Stimulated activated memory B cell treated with anti-CD40 and anti-IgM and Interleukin-4, amounts not matched to agents 10 μg/mL and 1 μg/mL and 100 μg/mL, for 72 hours (primary cell): ENCODE results near the gene FOXO3.
A peak's percentile ranks its signal among the peaks of the same experiment; 100 is the strongest.
"Not testable (repeated sequence)": the region's sequence is repeated elsewhere in the genome, so short reads cannot be mapped to it uniquely, and the experiment has no call there.

ENCODE experiments used
- ATAC-seq: fragments of 150-1000 bp; cut with Tn5 transposase; 2 replicates; pipeline ENCODE4 v1.10.0; 2021
- H3K27ac Mint-ChIP-seq: one replicate; pipeline ENCODE4 v1.8.0; 2022; ENCODE audit warnings: mild to moderate bottlenecking, mixed read lengths
- H3K27me3 Mint-ChIP-seq: one replicate; pipeline ENCODE4 v1.8.0; 2022; ENCODE audit warnings: mixed read lengths
- H3K36me3 Mint-ChIP-seq: one replicate; pipeline ENCODE4 v1.8.0; 2022; ENCODE audit warnings: mixed read lengths
- H3K4me1 Mint-ChIP-seq: one replicate; pipeline ENCODE4 v1.8.0; 2022; ENCODE audit warnings: mixed read lengths
- H3K4me3 Mint-ChIP-seq: one replicate; pipeline ENCODE4 v1.8.0; 2022; ENCODE audit warnings: mild to moderate bottlenecking, moderate library complexity, mixed read lengths
- H3K9me3 Mint-ChIP-seq: one replicate; pipeline ENCODE4 v1.8.0; 2022; ENCODE audit warnings: mixed read lengths

Gene FOXO3

GRCh38 chr6:108560463-108561308 is at the start of gene FOXO3:
Gene FOXO3, plus strand, starts transcription at chr6:108560917. Its CDS starts 292 bp downstream, at chr6:108561209.
- peaks cover 3% of the 10 kb centered on the region for H3K9me3 Mint-ChIP-seq
- H3K4me1 Mint-ChIP-seq, result peaks cover 48% of the 10 kb centered on the region
- H3K4me3 Mint-ChIP-seq, result peak within 1 kb of the TSS; percentile 89
- peaks cover 19% of the 10 kb centered on the region for H3K36me3 Mint-ChIP-seq
- peak; percentile 16 for ATAC-seq
- no peaks in the 10 kb centered on the region for H3K27me3 Mint-ChIP-seq
- H3K27ac Mint-ChIP-seq, result peak within 1 kb of the TSS; percentile 95

GRCh38 chr6:108518714-108519576 is 41.8 kb upstream of the FOXO3 start:
- peaks cover 1% of the 10 kb centered on the region for H3K36me3 Mint-ChIP-seq
- H3K27me3 Mint-ChIP-seq, result no peaks in the 10 kb centered on the region
- no peak for ATAC-seq
- H3K27ac Mint-ChIP-seq, result no peak overlapping the region
- H3K4me1 Mint-ChIP-seq, result no peaks in the 10 kb centered on the region
- H3K4me3 Mint-ChIP-seq, result no peak overlapping the region
- H3K9me3 Mint-ChIP-seq, result no peaks in the 10 kb centered on the region

DNA sequence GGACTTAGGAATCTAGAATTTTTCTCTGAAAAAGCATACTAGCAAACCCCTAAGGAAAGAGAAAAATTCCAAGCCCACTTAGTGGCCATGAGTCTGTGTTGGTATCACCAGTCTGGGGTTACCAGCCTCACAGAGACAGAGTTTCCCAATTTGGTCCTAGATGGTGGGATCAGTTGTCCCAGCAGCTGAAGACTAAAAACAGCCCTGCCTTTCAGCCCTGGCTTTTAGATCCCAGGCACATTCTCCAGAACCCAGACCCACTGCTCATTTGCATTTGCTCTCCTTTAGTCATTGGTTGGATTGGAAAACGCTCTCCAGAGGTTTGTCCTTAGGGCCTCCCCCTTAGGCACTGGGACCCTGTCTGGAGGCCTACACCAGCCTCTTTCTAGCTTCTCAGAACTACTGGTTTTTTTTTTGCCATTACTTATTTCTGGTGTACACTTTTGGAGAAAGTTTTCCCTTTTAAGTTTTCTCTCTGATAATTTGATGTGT is 39.1 kb upstream of the FOXO3 start:
- H3K27ac Mint-ChIP-seq, result no peak overlapping the region
- H3K36me3 Mint-ChIP-seq, result no peaks in the 10 kb centered on the region
- ATAC-seq, result no peak
- H3K4me3 Mint-ChIP-seq, result no peak overlapping the region
- no peaks in the 10 kb centered on the region for H3K4me1 Mint-ChIP-seq
- H3K9me3 Mint-ChIP-seq, result no peaks in the 10 kb centered on the region
- no peaks in the 10 kb centered on the region for H3K27me3 Mint-ChIP-seq

DNA sequence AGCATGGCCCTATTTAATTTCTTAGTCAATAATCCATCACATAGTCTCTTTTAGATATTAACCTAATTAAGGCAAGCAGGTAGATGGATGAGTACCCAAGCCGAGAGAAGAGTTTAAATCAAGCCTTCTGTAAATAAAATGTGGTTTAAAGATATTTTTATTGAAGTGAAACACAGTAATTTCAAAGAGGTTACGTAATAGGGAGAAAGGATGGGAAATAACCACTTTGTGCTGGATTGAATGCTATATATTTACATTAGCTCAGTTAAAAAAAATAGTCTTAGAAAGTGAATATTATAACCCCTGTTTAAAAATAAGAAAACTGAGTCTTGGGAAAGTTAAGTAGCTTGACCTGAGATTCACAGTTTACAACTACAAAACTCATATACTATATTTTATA is 37.0 kb upstream of the FOXO3 start:
- H3K9me3 Mint-ChIP-seq, result no peaks in the 10 kb centered on the region
- no peaks in the 10 kb centered on the region for H3K4me1 Mint-ChIP-seq
- H3K36me3 Mint-ChIP-seq, result no peaks in the 10 kb centered on the region
- no peak for ATAC-seq
- no peak overlapping the region for H3K27ac Mint-ChIP-seq
- H3K4me3 Mint-ChIP-seq, result no peak overlapping the region
- no peaks in the 10 kb centered on the region for H3K27me3 Mint-ChIP-seq

GRCh38 chr6:108524528-108525248 is 36.0 kb upstream of the FOXO3 start:
- no peaks in the 10 kb centered on the region for H3K36me3 Mint-ChIP-seq
- H3K27me3 Mint-ChIP-seq, result no peaks in the 10 kb centered on the region
- ATAC-seq, result no peak
- H3K4me1 Mint-ChIP-seq, result no peaks in the 10 kb centered on the region
- H3K4me3 Mint-ChIP-seq, result no peak overlapping the region
- H3K27ac Mint-ChIP-seq, result no peak overlapping the region
- H3K9me3 Mint-ChIP-seq, result no peaks in the 10 kb centered on the region

GRCh38 chr6:108526739-108527174 is 34.0 kb upstream of the FOXO3 start:
- no peak for ATAC-seq
- no peak overlapping the region for H3K4me3 Mint-ChIP-seq
- no peak overlapping the region for H3K27ac Mint-ChIP-seq
- no peaks in the 10 kb centered on the region for H3K4me1 Mint-ChIP-seq
- H3K9me3 Mint-ChIP-seq, result no peaks in the 10 kb centered on the region
- no peaks in the 10 kb centered on the region for H3K27me3 Mint-ChIP-seq
- no peaks in the 10 kb centered on the region for H3K36me3 Mint-ChIP-seq

GRCh38 chr6:108528878-108529277 is 31.8 kb upstream of the FOXO3 start:
- no peak for ATAC-seq
- no peaks in the 10 kb centered on the region for H3K9me3 Mint-ChIP-seq
- H3K27me3 Mint-ChIP-seq, result no peaks in the 10 kb centered on the region
- no peaks in the 10 kb centered on the region for H3K4me1 Mint-ChIP-seq
- H3K4me3 Mint-ChIP-seq, result no peak overlapping the region
- H3K27ac Mint-ChIP-seq, result no peak overlapping the region
- no peaks in the 10 kb centered on the region for H3K36me3 Mint-ChIP-seq

DNA sequence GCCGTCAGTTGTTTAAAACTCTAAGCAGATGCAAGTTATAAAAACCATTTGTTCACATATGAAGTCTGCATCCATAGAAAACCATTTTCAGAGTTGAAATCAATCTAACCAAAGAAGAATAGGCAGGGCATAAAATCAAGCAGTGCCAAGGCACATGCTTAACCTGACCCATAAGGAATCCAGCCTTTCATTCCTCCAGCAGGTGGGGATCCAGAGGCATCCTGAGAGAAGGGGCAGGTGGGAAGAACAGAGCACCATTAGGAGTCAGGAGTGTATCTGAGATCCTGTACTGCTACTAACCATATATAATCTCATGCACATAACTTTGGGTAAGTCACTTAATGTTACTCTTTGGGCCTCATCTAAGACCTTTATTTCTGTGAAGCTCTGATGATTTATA is 29.4 kb upstream of the FOXO3 start:
- H3K36me3 Mint-ChIP-seq, result no peaks in the 10 kb centered on the region
- H3K27ac Mint-ChIP-seq, result no peak overlapping the region
- no peak overlapping the region for H3K4me3 Mint-ChIP-seq
- no peak for ATAC-seq
- H3K4me1 Mint-ChIP-seq, result peaks cover 10% of the 10 kb centered on the region
- H3K27me3 Mint-ChIP-seq, result no peaks in the 10 kb centered on the region
- no peaks in the 10 kb centered on the region for H3K9me3 Mint-ChIP-seq

DNA sequence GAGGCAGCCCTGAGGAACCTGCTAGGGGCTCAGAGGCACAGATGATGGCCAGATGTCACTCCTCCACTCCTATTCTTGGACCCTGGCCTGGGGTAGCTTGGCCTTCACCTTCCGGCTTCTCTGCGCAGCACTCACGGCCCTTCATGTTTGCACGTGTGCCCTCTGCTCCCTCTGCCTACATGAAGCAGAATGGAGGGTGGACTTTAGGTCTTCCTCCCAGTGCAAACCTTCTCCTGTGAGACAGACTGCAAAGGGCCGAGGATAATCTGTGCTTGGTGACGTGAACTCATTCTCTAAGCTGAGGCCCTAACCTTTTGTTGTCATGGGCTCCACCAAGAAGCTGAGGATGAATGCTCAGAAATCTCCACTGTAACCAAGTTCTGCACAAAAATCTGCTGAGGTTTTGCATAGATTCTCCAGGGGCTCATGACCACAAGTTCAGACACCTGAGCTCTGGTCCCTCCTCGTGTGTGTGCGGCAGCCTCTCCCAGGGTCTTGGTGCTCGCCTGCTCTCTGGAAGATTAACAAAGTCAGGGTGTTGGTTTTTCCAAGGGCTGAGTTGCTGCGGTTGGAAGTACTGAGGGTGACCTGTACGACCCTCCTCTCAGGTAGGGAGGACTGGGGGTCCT is 25.5 kb upstream of the FOXO3 start:
- ATAC-seq, result no peak
- Mint-ChIP-seq H3K27me3 (no peaks in the 10 kb centered on the region), H3K27ac (peak overlapping the region; percentile 30), H3K36me3 (no peaks in the 10 kb centered on the region), H3K4me3 (no peak overlapping the region), H3K4me1 (peaks cover 10% of the 10 kb centered on the region), H3K9me3 (no peaks in the 10 kb centered on the region)

DNA sequence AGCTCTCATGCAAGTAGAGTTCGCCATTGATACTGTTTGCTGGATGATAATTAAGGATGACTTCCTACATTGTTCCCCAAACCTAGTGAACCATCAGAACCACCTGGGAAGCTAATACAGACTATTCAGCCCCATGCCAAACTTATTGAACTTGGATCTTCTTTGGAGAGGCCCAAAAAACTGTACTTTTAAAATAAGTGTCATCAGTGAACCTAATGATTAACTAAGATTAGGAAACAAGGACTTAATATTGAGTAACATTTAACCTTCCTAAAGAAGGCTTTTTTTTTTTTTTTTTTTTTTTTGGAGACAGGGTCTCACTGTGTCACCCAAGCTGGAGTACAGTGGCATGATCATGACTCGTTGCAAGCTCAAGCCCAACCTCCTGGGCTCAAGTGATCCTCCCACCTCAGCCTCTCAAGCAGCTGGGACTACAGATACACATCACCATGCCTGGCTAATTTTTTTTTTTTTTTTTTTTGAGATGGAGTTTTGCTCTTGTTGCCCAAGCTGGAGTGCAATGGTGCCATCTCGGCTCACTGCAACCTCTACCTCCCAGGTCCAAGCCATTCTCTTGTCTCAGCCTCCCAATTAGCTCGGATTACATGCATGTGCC is 24.7 kb upstream of the FOXO3 start:
- not testable (repeated sequence) for ATAC-seq, H3K36me3 Mint-ChIP-seq, H3K27ac Mint-ChIP-seq, H3K27me3 Mint-ChIP-seq, H3K9me3 Mint-ChIP-seq, H3K4me3 Mint-ChIP-seq
- H3K4me1 Mint-ChIP-seq, result peaks cover 10% of the 10 kb centered on the region

- Mint-ChIP-seq H3K36me3 (no peaks in the 10 kb centered on the region), H3K9me3 (no peaks in the 10 kb centered on the region), H3K4me1 (peaks cover 7% of the 10 kb centered on the region), H3K27me3 (no peaks in the 10 kb centered on the region), H3K27ac (peak overlapping the region; percentile 17), H3K4me3 (peak overlapping the region; percentile 56)
- peak; percentile 77 for ATAC-seq
Observed at GRCh38 chr6:108541843-108542759, 18.6 kb upstream of the FOXO3 start.

- peaks cover 7% of the 10 kb centered on the region for H3K4me1 Mint-ChIP-seq
- H3K27ac Mint-ChIP-seq, result no peak overlapping the region
Observed at GRCh38 chr6:108543175-108543940, 17.4 kb upstream of the FOXO3 start.

DNA sequence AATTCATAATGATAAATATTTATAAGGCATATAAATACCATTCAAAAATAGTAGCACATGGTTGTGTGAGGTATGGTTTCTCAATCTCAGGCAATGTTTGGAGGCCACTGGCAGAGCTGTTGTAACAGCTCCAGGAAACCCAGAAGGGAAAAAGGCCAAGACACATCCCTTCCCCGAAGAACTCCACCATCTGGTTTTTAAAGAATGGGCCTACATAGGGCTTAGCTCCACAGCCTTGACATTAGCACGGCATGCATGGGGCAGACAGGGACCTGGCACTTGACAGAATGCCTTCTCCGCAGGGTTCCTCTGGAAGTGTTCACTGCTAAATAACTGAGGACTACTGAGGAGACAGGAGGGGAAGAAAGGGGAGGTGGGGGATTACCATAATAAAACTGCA is 16.1 kb upstream of the FOXO3 start:
- Mint-ChIP-seq H3K9me3 (no peaks in the 10 kb centered on the region), H3K36me3 (no peaks in the 10 kb centered on the region), H3K4me1 (peaks cover 7% of the 10 kb centered on the region), H3K27ac (no peak overlapping the region), H3K27me3 (no peaks in the 10 kb centered on the region), H3K4me3 (peak overlapping the region; percentile 19)
- no peak for ATAC-seq

More at GRCh38 chr6:108543175-108543940, 17.4 kb upstream of the FOXO3 start:
- ATAC-seq, result no peak
- Mint-ChIP-seq H3K9me3 (no peaks in the 10 kb centered on the region), H3K4me3 (no peak overlapping the region), H3K36me3 (no peaks in the 10 kb centered on the region), H3K27me3 (no peaks in the 10 kb centered on the region)
